Hypothalamus (tissue), 51 donors: ENCODE data around the gene SORCS1.

Experiments
- DNase-seq, 51 donors: peaks; one replicate each; lab custom pipeline; 2025; lab: John Stamatoyannopoulos, UW

SORCS1 gene

GRCh38 chr10:107118866-107119265 is 45.6 kb downstream of the SORCS1 start:
- DNase-seq, result no peak

- DNase-seq, result no peak
Observed at GRCh38 chr10:107104026-107104652, 60.4 kb downstream of the SORCS1 start.

GRCh38 chr10:107103174-107104025 is 61.1 kb downstream of the SORCS1 start:
- DNase-seq, result no peak

GRCh38 chr10:107098326-107098725 is 66.2 kb downstream of the SORCS1 start:
- DNase-seq, result no peak

GRCh38 chr10:107094824-107095522 is 69.5 kb downstream of the SORCS1 start:
- no peak for DNase-seq

GRCh38 chr10:107092321-107092720 is 72.2 kb downstream of the SORCS1 start:
- no peak for DNase-seq

- no peak for DNase-seq
Observed at GRCh38 chr10:107091126-107091525, 73.4 kb downstream of the SORCS1 start.

- no peak for DNase-seq
Observed at GRCh38 chr10:107085665-107086525, 78.6 kb downstream of the SORCS1 start.

GRCh38 chr10:107083388-107084009 is 81.0 kb downstream of the SORCS1 start:
- no peak for DNase-seq

- no peak for DNase-seq
Observed at GRCh38 chr10:107081644-107082043, 82.9 kb downstream of the SORCS1 start.

GRCh38 chr10:107075117-107075516 is 89.4 kb downstream of the SORCS1 start:
- DNase-seq, result no peak

- DNase-seq, result peak in 12 of 51 donors; percentile 2 to 24 (median 14)
Observed at GRCh38 chr10:107072786-107073185, 91.7 kb downstream of the SORCS1 start.

- no peak for DNase-seq
Observed at GRCh38 chr10:107072028-107072427, 92.5 kb downstream of the SORCS1 start.

- DNase-seq, result no peak
Observed at GRCh38 chr10:107071301-107071700, 93.2 kb downstream of the SORCS1 start.

- DNase-seq, result no peak
Observed at GRCh38 chr10:107067843-107068242, 96.7 kb downstream of the SORCS1 start.

- DNase-seq, result no peak
Observed at GRCh38 chr10:107064075-107064474, 100.4 kb downstream of the SORCS1 start.

- DNase-seq, result no peak
Observed at GRCh38 chr10:107059872-107060271, 104.6 kb downstream of the SORCS1 start.

- no peak for DNase-seq
Observed at GRCh38 chr10:107059068-107059804, 105.3 kb downstream of the SORCS1 start.

- no peak for DNase-seq
Observed at GRCh38 chr10:107058331-107058730, 106.2 kb downstream of the SORCS1 start.
